Effector memory CD8-positive, alpha-beta T cell (primary cell): ENCODE measurements around the gene MROH2A.

ENCODE experiments used
- ATAC-seq: fragments of 150-1000 bp; cut with Tn5 transposase; replicated peaks from 2 replicates; pipeline ENCODE4 v1.10.0; 2021; ENCODE audit warnings: mild to moderate bottlenecking, moderate library complexity
- DNase-seq, 3 experiments: peaks; one replicate each; pipeline ENCODE4 v3.0.0; 2021
- H3K27ac Mint-ChIP-seq, 2 donors: one replicate each; pipeline ENCODE4 v1.8.0; 2022; ENCODE audit warnings: mild to moderate bottlenecking in 2 of 2, mixed read lengths in 2 of 2, moderate library complexity in 2 of 2
- H3K27me3 Mint-ChIP-seq, 2 donors: one replicate each; pipeline ENCODE4 v1.8.0; 2022; ENCODE audit warnings: mixed read lengths in 2 of 2
- H3K36me3 Mint-ChIP-seq: one replicate; pipeline ENCODE4 v1.8.0; 2022; ENCODE audit warnings: mild to moderate bottlenecking, moderate library complexity, mixed read lengths; ENCODE audit not compliant: insufficient read depth
- H3K4me1 Mint-ChIP-seq, 2 donors: one replicate each; pipeline ENCODE4 v1.8.0; 2022; ENCODE audit warnings: low read depth in 2 of 2, mixed read lengths in 2 of 2
- H3K4me3 Mint-ChIP-seq, 2 donors: one replicate each; pipeline ENCODE4 v1.8.0; 2022; ENCODE audit warnings: mild to moderate bottlenecking in 2 of 2, mixed read lengths in 2 of 2, moderate library complexity in 2 of 2
- H3K9me3 Mint-ChIP-seq, 2 donors: one replicate each; pipeline ENCODE4 v1.8.0; 2022; ENCODE audit warnings: mixed read lengths in 2 of 2

The MROH2A gene

DNA sequence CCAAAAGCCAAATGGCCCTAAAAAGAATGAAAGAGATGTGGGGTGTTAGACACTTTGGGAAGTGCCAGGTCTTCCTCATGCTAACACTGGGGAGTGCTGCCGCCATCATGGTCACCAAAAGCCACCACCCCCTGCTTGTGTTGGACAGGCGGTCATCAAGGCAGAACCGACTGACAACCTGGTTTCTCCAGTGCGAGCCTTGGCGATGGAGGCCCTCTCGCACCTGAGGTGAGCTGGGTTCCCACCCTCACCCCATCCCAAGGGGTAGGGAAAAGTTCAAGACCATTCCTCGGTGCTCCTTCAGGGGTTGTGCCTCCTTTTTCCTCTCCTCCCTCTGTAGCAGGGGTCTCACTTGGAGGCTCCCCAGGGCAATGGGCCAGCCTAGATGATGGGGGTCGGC lies 33.6 kb downstream of the MROH2A start:
- peaks cover 51 to 76% of the 10 kb centered on the region in 2 donors for H3K27me3 Mint-ChIP-seq
- no peaks in the 10 kb centered on the region for H3K36me3 Mint-ChIP-seq
- ATAC-seq = no peak
- H3K27ac Mint-ChIP-seq = no peak overlapping the region
- H3K4me1 Mint-ChIP-seq = no peaks in the 10 kb centered on the region
- DNase-seq = no peak
- no peak overlapping the region for H3K4me3 Mint-ChIP-seq
- no peaks in the 10 kb centered on the region for H3K9me3 Mint-ChIP-seq

DNA sequence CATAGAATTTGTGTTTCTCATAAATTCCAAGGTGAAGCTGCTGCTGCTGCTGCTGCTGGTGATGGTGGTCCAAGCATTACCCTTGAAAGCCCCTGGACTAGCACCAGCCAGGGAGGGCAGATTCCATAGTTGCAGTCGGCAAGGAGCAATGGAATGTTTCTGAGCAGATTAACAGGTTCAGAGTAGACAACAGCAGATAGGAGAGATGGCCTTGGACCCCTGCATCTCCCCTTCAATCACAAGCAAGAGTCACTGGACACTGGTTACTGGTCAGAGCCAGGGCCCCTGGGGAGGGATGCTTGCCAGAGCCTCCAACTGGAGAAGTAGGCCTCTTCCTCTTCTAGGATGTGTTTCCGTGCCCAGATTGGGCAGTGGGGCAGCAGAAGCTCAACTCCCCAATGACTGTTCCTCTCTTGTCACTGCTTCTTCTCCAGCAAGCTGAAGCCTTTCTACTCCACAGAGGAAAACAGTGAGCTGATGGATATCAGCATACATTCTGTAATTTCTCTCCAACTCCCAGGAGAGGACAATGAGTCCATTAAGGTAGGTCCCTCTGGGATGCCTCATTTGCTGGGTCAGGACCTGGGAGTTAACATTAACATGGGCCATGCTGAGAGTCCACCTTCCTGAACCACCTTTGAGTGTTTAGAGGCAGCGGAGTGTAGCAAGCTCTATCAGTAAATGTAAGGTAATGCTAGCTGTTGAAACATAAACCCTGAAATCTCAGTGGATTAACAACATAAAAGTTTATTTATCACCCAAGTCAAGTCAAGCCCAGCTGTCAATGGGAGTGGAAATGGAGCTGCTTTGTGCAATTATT lies 35.3 kb downstream of the MROH2A start:
- H3K9me3 Mint-ChIP-seq = no peaks in the 10 kb centered on the region
- H3K4me3 Mint-ChIP-seq = no peak overlapping the region
- ATAC-seq = no peak
- peaks cover 60 to 82% of the 10 kb centered on the region in 2 donors for H3K27me3 Mint-ChIP-seq
- H3K36me3 Mint-ChIP-seq = no peaks in the 10 kb centered on the region
- DNase-seq = no peak
- H3K4me1 Mint-ChIP-seq = peaks cover 3 to 4% of the 10 kb centered on the region in 2 donors
- no peak overlapping the region for H3K27ac Mint-ChIP-seq

DNA sequence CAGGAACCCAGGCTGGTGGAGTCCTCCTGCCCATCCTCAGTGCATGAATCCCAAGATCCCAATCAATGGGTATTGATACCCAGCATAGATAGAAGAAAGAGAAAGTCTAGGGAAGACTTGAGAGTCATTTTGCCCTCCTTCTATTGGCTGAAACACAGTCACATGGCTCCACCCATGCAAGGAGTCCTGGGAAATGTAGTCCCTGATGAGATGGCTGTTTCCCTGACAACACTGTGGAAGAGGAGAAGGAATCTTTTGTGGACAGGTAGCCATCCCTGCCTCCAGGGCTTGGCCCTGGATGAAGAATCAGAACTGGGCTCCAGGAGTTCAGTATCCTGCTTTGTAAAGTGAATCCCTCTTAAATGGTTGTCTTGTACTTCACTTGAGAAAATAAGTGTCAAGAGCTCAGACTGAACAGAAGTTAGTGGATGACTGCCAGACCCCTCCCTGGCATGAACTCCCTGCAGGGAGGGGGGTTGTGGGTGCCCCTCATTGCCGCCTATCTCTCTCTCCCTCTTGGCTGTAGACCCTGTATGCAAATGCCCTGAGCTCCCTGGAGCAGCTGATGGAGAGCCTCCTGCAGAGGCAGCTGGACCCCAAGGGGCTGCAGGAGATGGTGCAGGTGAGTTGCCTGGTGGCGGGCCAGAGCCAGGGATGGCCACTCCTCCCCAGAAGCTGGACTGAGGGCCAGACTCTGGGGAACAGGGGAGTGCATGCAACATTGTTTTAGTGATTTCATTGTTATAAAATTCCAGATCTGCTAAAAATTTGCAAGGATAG lies 36.1 kb downstream of the MROH2A start:
- ATAC-seq (no peak), DNase-seq (no peak)
- Mint-ChIP-seq H3K36me3 (no peaks in the 10 kb centered on the region), H3K4me3 (no peak overlapping the region), H3K9me3 (no peaks in the 10 kb centered on the region), H3K27me3 (peaks cover 57 to 82% of the 10 kb centered on the region in 2 donors), H3K27ac (no peak overlapping the region), H3K4me1 (peaks cover 3 to 4% of the 10 kb centered on the region in 2 donors)

DNA sequence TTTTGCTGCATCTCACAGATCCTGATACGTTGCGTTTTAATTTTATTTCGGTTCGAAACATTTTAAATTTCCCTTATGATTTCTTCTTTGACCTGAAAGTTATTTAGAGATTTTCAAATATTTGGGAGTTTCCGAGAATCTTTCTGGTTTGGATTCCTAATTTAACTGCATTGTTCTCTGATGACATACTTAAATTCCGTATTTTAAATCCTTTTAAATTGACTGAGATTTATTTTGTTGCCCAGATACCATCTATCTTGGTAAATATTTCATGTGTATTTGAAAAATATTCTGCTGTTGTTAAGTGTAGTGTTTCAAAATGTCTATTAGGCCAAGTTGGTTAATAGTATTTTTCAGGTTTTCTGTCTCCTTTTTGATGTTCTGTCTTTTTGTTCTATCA lies 37.7 kb downstream of the MROH2A start:
- peaks cover 59 to 82% of the 10 kb centered on the region in 2 donors for H3K27me3 Mint-ChIP-seq
- H3K27ac Mint-ChIP-seq = no peak overlapping the region
- no peaks in the 10 kb centered on the region for H3K9me3 Mint-ChIP-seq
- H3K36me3 Mint-ChIP-seq = no peaks in the 10 kb centered on the region
- DNase-seq (no peak), ATAC-seq (no peak)
- peaks cover 3 to 4% of the 10 kb centered on the region in 2 donors for H3K4me1 Mint-ChIP-seq
- H3K4me3 Mint-ChIP-seq = no peak overlapping the region

DNA sequence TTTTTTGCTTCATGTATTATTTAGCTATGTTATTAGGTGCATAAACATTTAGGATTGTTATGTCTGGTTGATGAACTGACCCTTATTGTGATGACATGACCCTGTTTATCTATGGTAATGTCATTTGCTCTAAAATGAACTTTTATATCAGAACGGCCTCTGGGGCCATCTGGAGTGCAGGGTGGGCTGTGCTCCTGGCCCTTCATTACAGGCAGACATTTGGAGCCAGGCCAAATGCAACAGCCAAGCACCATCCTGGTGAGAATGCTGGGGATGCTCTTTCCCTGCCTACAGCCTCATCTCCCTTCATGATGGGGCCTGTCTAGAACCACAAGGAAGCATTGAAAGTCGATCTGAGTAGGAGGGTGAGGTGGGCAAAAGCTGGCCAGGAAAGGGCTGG lies 38.2 kb downstream of the MROH2A start:
- no peak for ATAC-seq
- no peak overlapping the region for H3K4me3 Mint-ChIP-seq
- peaks cover 3 to 4% of the 10 kb centered on the region in 2 donors for H3K4me1 Mint-ChIP-seq

GRCh38 chr2:233816771-233817170 lies 38.6 kb downstream of the MROH2A start:
- Mint-ChIP-seq H3K36me3 (no peaks in the 10 kb centered on the region), H3K9me3 (no peaks in the 10 kb centered on the region), H3K4me1 (peaks cover 3 to 4% of the 10 kb centered on the region in 2 donors), H3K4me3 (no peak overlapping the region), H3K27me3 (peaks cover 52 to 82% of the 10 kb centered on the region in 2 donors), H3K27ac (peak overlapping the region in 1 of 2 donors; percentile 60)
- no peak for DNase-seq
- no peak for ATAC-seq

More for the DNA sequence above, 38.2 kb downstream of the MROH2A start:
- Mint-ChIP-seq H3K27me3 (peaks cover 54 to 82% of the 10 kb centered on the region in 2 donors), H3K9me3 (no peaks in the 10 kb centered on the region), H3K36me3 (no peaks in the 10 kb centered on the region), H3K27ac (no peak overlapping the region)
- no peak for DNase-seq

- no peaks in the 10 kb centered on the region for H3K36me3 Mint-ChIP-seq
Observed at GRCh38 chr2:233817361-233817911, 39.3 kb downstream of the MROH2A start.

GRCh38 chr2:233817995-233818638 lies 40.0 kb downstream of the MROH2A start:
- ATAC-seq (no peak), DNase-seq (no peak)
- no peak overlapping the region for H3K27ac Mint-ChIP-seq
- H3K4me3 Mint-ChIP-seq = no peak overlapping the region
- no peaks in the 10 kb centered on the region for H3K36me3 Mint-ChIP-seq
- H3K27me3 Mint-ChIP-seq = peaks cover 47 to 78% of the 10 kb centered on the region in 2 donors
- no peaks in the 10 kb centered on the region for H3K9me3 Mint-ChIP-seq
- H3K4me1 Mint-ChIP-seq = peaks cover 3 to 4% of the 10 kb centered on the region in 2 donors

More at GRCh38 chr2:233817361-233817911, 39.3 kb downstream of the MROH2A start:
- Mint-ChIP-seq H3K4me3 (no peak overlapping the region), H3K9me3 (no peaks in the 10 kb centered on the region), H3K27me3 (peaks cover 52 to 78% of the 10 kb centered on the region in 2 donors), H3K27ac (peak overlapping the region in 1 of 2 donors; percentile 60), H3K4me1 (peaks cover 3 to 4% of the 10 kb centered on the region in 2 donors)
- DNase-seq = no peak
- no peak for ATAC-seq

DNA sequence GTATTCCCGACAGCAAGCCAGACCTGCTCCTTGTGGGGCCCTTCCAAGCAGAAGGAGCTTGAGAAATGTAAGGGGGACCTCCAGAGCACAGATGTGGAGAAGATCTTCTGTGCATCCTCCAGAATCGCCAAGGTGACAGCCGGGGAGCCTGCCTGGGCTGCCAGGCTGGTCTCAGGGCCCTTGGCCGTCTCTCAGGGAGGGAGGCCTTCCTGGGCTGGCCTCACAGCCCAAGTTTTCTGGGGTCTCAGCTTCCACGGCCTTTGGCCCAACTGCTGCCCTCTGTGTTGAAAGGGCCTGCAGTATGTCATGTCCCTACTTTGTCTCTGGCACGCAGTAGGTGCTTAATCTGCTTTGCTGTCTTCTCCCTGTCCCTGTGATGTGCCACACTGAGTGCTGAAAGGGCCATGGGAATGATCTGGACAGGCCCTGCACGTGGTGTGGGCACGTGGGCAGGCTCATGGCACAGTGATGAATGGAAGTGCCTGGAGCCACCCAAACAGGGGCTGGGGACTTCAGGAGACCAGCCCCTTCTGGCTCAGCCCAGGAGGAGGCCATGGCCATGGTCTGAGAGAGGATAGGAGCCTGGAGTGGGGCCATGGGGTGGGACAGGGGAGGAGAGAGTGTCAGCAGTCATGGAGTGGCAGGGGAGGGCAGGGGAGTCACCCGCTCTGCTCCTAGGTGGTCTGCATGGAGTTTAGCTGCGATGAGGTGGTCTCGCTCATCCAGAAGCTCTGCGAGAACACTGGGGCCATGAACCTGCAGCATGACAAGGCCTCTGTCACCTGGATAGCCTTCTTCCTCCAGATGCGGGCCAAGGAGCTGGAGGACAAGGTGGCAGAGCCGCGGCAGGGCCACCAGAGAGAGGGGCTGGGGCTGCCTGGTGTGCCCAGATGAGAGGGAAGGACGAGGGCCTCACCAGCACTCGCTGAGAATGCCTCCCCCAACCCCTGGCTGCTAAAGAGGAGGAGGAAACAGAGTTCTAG lies 40.8 kb downstream of the MROH2A start:
- no peak for DNase-seq
- ATAC-seq = no peak

DNA sequence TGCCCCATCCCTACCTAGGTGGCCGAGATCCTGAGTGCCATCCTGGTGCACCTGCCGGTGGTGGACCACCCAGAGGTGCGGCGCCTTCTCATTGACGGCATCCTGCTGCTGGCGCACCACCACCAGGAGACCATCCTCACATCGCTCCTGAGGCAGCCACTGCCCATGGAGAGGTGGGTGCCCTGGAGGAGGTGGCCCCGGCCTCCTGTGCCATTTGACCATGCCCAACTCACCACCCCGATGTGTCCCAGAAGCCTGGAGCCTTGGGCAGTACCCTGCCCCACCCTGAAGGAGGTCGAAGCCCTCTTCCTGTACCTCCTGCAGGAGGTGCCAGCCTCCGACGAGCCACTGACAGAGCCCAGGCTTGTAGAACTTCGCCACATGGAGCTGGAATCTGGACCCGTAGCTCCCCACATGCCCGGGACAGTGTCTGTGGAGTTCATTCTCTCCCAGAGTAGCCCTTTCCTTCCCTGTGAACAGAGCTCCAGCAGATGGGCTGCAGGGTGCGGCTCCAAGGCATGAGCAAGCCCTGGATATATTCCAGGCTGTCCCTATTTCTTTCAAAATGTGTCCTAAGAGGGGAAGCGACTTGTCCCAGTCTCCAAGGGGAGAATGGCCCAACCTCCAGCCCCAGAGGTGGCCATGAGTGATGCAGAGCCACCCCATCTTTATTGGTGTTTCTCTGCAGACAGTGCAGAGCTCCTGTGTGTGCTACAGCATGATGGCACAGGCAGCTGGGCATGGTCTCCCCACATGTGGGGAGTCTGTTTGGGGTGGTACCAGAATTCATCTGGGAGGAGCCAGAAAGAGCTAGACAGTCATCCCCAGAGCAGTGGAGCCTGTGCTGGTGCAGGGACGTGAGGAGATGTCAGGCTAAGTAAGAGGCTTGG lies 42.0 kb downstream of the MROH2A start:
- no peaks in the 10 kb centered on the region for H3K9me3 Mint-ChIP-seq
- ATAC-seq = no peak
- H3K36me3 Mint-ChIP-seq = no peaks in the 10 kb centered on the region
- no peak overlapping the region for H3K4me3 Mint-ChIP-seq
- peaks cover 47 to 68% of the 10 kb centered on the region in 2 donors for H3K27me3 Mint-ChIP-seq
- no peak for DNase-seq
- H3K27ac Mint-ChIP-seq = no peak overlapping the region
- peaks cover 3 to 4% of the 10 kb centered on the region in 2 donors for H3K4me1 Mint-ChIP-seq

More for the DNA sequence above, 40.8 kb downstream of the MROH2A start:
- no peaks in the 10 kb centered on the region for H3K9me3 Mint-ChIP-seq
- H3K36me3 Mint-ChIP-seq = no peaks in the 10 kb centered on the region
- no peak overlapping the region for H3K27ac Mint-ChIP-seq
- no peak overlapping the region for H3K4me3 Mint-ChIP-seq
- peaks cover 3 to 4% of the 10 kb centered on the region in 2 donors for H3K4me1 Mint-ChIP-seq
- peaks cover 47 to 77% of the 10 kb centered on the region in 2 donors for H3K27me3 Mint-ChIP-seq

- peaks cover 44 to 73% of the 10 kb centered on the region in 2 donors for H3K27me3 Mint-ChIP-seq
- ATAC-seq = no peak
Observed at GRCh38 chr2:233820774-233821105, 42.6 kb downstream of the MROH2A start.

More at GRCh38 chr2:233820774-233821105, 42.6 kb downstream of the MROH2A start:
- no peaks in the 10 kb centered on the region for H3K9me3 Mint-ChIP-seq
- no peak for DNase-seq
- H3K27ac Mint-ChIP-seq = no peak overlapping the region
- peaks cover 3 to 4% of the 10 kb centered on the region in 2 donors for H3K4me1 Mint-ChIP-seq
- H3K4me3 Mint-ChIP-seq = no peak overlapping the region
- no peaks in the 10 kb centered on the region for H3K36me3 Mint-ChIP-seq
